UCSD-AML1 (cell line): ENCODE data around the gene HECW1.
A peak's percentile ranks its signal among the peaks of the same experiment; 100 is the strongest.

Experiments used
- DNase-seq: peaks from one replicate; lab custom pipeline; 2025; ENCODE audit not compliant: unreplicated experiment; lab: John Stamatoyannopoulos, UW

HECW1 gene

GRCh38 chr7:43248961-43249822 is 136.7 kb downstream of the HECW1 start:
- DNase-seq, result no peak

GRCh38 chr7:43249823-43250145 is 137.3 kb downstream of the HECW1 start:
- no peak for DNase-seq

GRCh38 chr7:43260980-43261878 is 148.8 kb downstream of the HECW1 start:
- DNase-seq, result peak; percentile 31

GRCh38 chr7:43265139-43265538 is 152.7 kb downstream of the HECW1 start:
- DNase-seq, result no peak

- DNase-seq, result no peak
These were observed 161.7 kb downstream of the HECW1 start for GRCh38 chr7:43273939-43274719.

GRCh38 chr7:43274752-43275151 is 162.3 kb downstream of the HECW1 start:
- DNase-seq, result no peak

GRCh38 chr7:43276547-43276946 is 164.1 kb downstream of the HECW1 start:
- no peak for DNase-seq

GRCh38 chr7:43278088-43278644 is 165.7 kb downstream of the HECW1 start:
- no peak for DNase-seq

GRCh38 chr7:43281268-43281667 is 168.8 kb downstream of the HECW1 start:
- DNase-seq, result no peak

GRCh38 chr7:43283706-43284105 is 171.3 kb downstream of the HECW1 start:
- no peak for DNase-seq

GRCh38 chr7:43289826-43290225 is 177.4 kb downstream of the HECW1 start:
- no peak for DNase-seq

GRCh38 chr7:43290978-43291377 is 178.5 kb downstream of the HECW1 start:
- DNase-seq, result no peak

GRCh38 chr7:43291789-43292188 is 179.3 kb downstream of the HECW1 start:
- DNase-seq, result no peak

- no peak for DNase-seq
These were observed 179.9 kb downstream of the HECW1 start for GRCh38 chr7:43292384-43292783.

GRCh38 chr7:43294080-43294630 is 181.7 kb downstream of the HECW1 start:
- DNase-seq, result no peak

GRCh38 chr7:43295429-43295828 is 183.0 kb downstream of the HECW1 start:
- DNase-seq, result no peak

GRCh38 chr7:43296306-43296705 is 183.9 kb downstream of the HECW1 start:
- DNase-seq, result no peak

- no peak for DNase-seq
These were observed 186.2 kb downstream of the HECW1 start for GRCh38 chr7:43298617-43299016.

GRCh38 chr7:43300121-43300520 is 187.7 kb downstream of the HECW1 start:
- DNase-seq, result no peak

- no peak for DNase-seq
These were observed 189.8 kb downstream of the HECW1 start for GRCh38 chr7:43302211-43302711.
